GM12878 (cell line): ENCODE data around the gene BIRC3. TPM values are rescaled to one million over a fixed set of nuclear protein-coding genes. Genes with fewer than 3 reads are reported as not detected.

Experiments
- ATAC-seq: fragments of 200-7000 bp; cut with Tn5 transposase; 3 replicates; pipeline ENCODE4 v1.9.1; 2020; ENCODE audit warnings: mild to moderate bottlenecking, moderate library complexity
- BruUV-seq: library from RNA; stranded (reverse); fragments of 400-500 nt; replicated peaks from 2 replicates; lab custom pipeline; 2021; lab: Mats Ljungman, UMichigan
- CTCF ChIA-PET: fragments of 300-600 bp; sonication (Branson Sonifier 250); formaldehyde crosslinking; extraction: SDS; loops from one replicate; lab custom pipeline; 2021; ENCODE audit warnings: inconsistent platforms; lab: Yijun Ruan, JAX
- POLR2A ChIA-PET: fragments of 350-600 bp; formaldehyde crosslinking; extraction: SDS; loops from one replicate; lab custom pipeline; 2021; ENCODE audit warnings: inconsistent platforms; lab: Charles Lee
- RAD21 ChIA-PET: fragments of 300-600 bp; sonication (Branson Sonifier 250); formaldehyde crosslinking; loops from one replicate; lab custom pipeline; 2023; ENCODE audit warnings: antibody characterized with exemption; ENCODE audit not compliant: unreplicated experiment; lab: Charles Lee
- SMC1A ChIA-PET: fragments of 300-600 bp; sonication (Branson Sonifier 250); formaldehyde crosslinking; loops from one replicate; lab custom pipeline; 2023; ENCODE audit not compliant: unreplicated experiment, uncharacterized antibody; lab: Charles Lee
- DNase-seq: peaks from one replicate; pipeline ENCODE4 v3.0.0-alpha.2; 2011; ENCODE audit warnings: low read depth, low spot score
- FAIRE-seq: peaks from 3 replicates; lab custom pipeline; 2011; peaks lifted over from hg19 to GRCh38; lab: Jason Lieb, UNC
- H2AFZ ChIP-seq: 2 replicates; pipeline ENCODE4 v1.6.0; 2011; ENCODE audit warnings: low read depth, low read length, control low read depth; ENCODE audit not compliant: control insufficient read depth
- H3K27ac ChIP-seq: 2 replicates; pipeline ENCODE4 v1.5.1; 2011; ENCODE audit warnings: control low read depth; ENCODE audit not compliant: control insufficient read depth, insufficient read depth
- H3K27me3 ChIP-seq, 2 experiments: replicated peaks in 1 of 2; 2 replicates each; pipeline versions ENCODE4 v1.6.0 to v1.6.1; 2011; ENCODE audit warnings: low read length in 1 of 2; ENCODE audit not compliant: control insufficient read depth in 2 of 2, insufficient read depth in 2 of 2
- H3K36me3 ChIP-seq, 2 experiments: 2 replicates each; pipeline ENCODE4 v1.5.1; 2011; ENCODE audit warnings: low read length in 1 of 2; ENCODE audit not compliant: control insufficient read depth in 2 of 2, insufficient read depth in 2 of 2
- H3K4me1 ChIP-seq: 2 replicates; pipeline ENCODE4 v1.6.1; 2011; ENCODE audit warnings: mild to moderate bottlenecking, low read length, moderate library complexity, mixed read lengths; ENCODE audit not compliant: control insufficient read depth, insufficient read depth
- H3K4me2 ChIP-seq: 2 replicates; pipeline ENCODE4 v1.6.0; 2011; ENCODE audit warnings: control low read depth; ENCODE audit not compliant: control insufficient read depth, insufficient read depth
- H3K4me3 ChIP-seq: fragments of 200-600 bp; sonication (generic); 2 replicates; pipeline ENCODE4 v1.5.1; 2016
- H3K79me2 ChIP-seq: 2 replicates; pipeline ENCODE4 v1.6.0; 2011; ENCODE audit warnings: low read length; ENCODE audit not compliant: control insufficient read depth, insufficient read depth
- H3K9ac ChIP-seq: 2 replicates; pipeline ENCODE4 v1.8.0; 2011; ENCODE audit warnings: low read length, control low read depth, mixed read lengths; ENCODE audit not compliant: control insufficient read depth, insufficient read depth
- H3K9me3 ChIP-seq: replicated peaks from 3 replicates; pipeline ENCODE4 v1.5.1; 2011; ENCODE audit warnings: mild to moderate bottlenecking, low read length; ENCODE audit not compliant: control insufficient read depth, insufficient read depth
- H4K20me1 ChIP-seq: 2 replicates; pipeline ENCODE4 v1.6.0; 2011; ENCODE audit not compliant: control insufficient read depth, insufficient read depth
- BMI1 ChIP-seq: fragments of 450-650 bp; IDR thresholded peaks from 2 replicates; pipeline ENCODE4 v1.6.1; 2016; ENCODE audit warnings: mild to moderate bottlenecking, moderate library complexity, borderline replicate concordance
- CEBPB ChIP-seq, 2 experiments: fragments of 150-350 bp in 1 of 2; IDR thresholded peaks; 2 replicates each; pipeline ENCODE4 v1.6.1; 2012 to 2014; ENCODE audit warnings: low read depth in 2 of 2, low read length in 2 of 2, borderline replicate concordance in 1 of 2, inconsistent platforms in 1 of 2
- EED ChIP-seq: sonication (generic); IDR thresholded peaks from 2 replicates; pipeline ENCODE4 v1.6.1; 2016; ENCODE audit warnings: antibody characterized with exemption, low read depth
- ESRRA ChIP-seq: IDR thresholded peaks from 2 replicates; pipeline ENCODE4 v1.6.1; 2012; ENCODE audit warnings: mild to moderate bottlenecking, low read length, improper control_type of control experiment
- FOXM1 ChIP-seq: IDR thresholded peaks from 2 replicates; pipeline ENCODE4 v1.6.1; 2012; ENCODE audit warnings: low read depth, mild to moderate bottlenecking, inconsistent platforms, low read length, moderate library complexity
- JUNB ChIP-seq: IDR thresholded peaks from 2 replicates; pipeline ENCODE4 v1.6.1; 2016; ENCODE audit warnings: antibody characterized with exemption, mild to moderate bottlenecking
- POLR2AphosphoS2 ChIP-seq: IDR thresholded peaks from 2 replicates; pipeline ENCODE4 v1.6.1; 2011; ENCODE audit warnings: low read depth, mild to moderate bottlenecking, low read length, improper control_type of control experiment, moderate library complexity
- RAD51 ChIP-seq: fragments of 450-650 bp; IDR thresholded peaks from 2 replicates; pipeline ENCODE4 v1.6.1; 2016; ENCODE audit warnings: moderate library complexity, mild to moderate bottlenecking, inconsistent platforms
- RBBP5 ChIP-seq: fragments of 200-600 bp; sonication (generic); conservative IDR thresholded peaks from 2 replicates; pipeline ENCODE4 v1.6.1; 2016
- RCOR1 ChIP-seq: conservative IDR thresholded peaks from 2 replicates; pipeline ENCODE4 v1.6.1; 2012; ENCODE audit warnings: low read depth, low read length, improper control_type of control experiment
- SMARCA5 ChIP-seq: fragments of 450-650 bp; IDR thresholded peaks from 2 replicates; pipeline ENCODE4 v1.6.1; 2017; ENCODE audit warnings: mild to moderate bottlenecking
- TCF3 ChIP-seq: IDR thresholded peaks from 2 replicates; pipeline ENCODE4 v1.6.1; 2012; ENCODE audit warnings: low read depth, mild to moderate bottlenecking, low read length, borderline replicate concordance; ENCODE audit not compliant: insufficient read depth
- WRNIP1 ChIP-seq: IDR thresholded peaks from 2 replicates; pipeline ENCODE4 v1.6.1; 2011; ENCODE audit warnings: low read depth, low read length, improper control_type of control experiment, borderline replicate concordance
- YBX1 ChIP-seq: fragments of 450-650 bp; IDR thresholded peaks from 2 replicates; pipeline ENCODE4 v1.6.1; 2016; ENCODE audit warnings: antibody characterized with exemption
- WGBS: methylation state at CpG from one replicate; pipeline ENCODE4 v1.1.6; 2016; ENCODE audit warnings: low lambda C conversion rate; ENCODE audit not compliant: insufficient replicate concordance, insufficient coverage; ENCODE audit errors: missing lambda C conversion rate; 5-methylcytosine and 5-hydroxymethylcytosine counted together
- in situ Hi-C: fragments of 300-500 bp; cut with MboI; formaldehyde crosslinking; loops from 9 replicates; pipeline ENCODE4 v1.14.3; 2018; ENCODE audit warnings: mixed read lengths
- intact Hi-C: fragments of 100-400 bp; cut with micrococcal nuclease; formaldehyde crosslinking; loops from one replicate; pipeline ENCODE4 v1.14.2; 2022; ENCODE audit not compliant: unreplicated experiment
- polyA plus RNA-seq, 11 experiments: library from polyadenylated mRNA; depleted of rRNA in 4 of 11; unstranded in 6 of 11; stranded (reverse) in 5 of 11; fragments of >200 nt; fragmentation: Nextera tagmentation in 4 of 11; fragmentation: Illumina TruSeq in 1 of 11; extraction: Ambion mirVana in 4 of 11; extraction: Trizol in 1 of 11; gene quantifications; 1 replicate in 1 of 11; 2 replicates in 10 of 11; pipeline versions ENCODE4 v1.2.1 to v1.2.3, GENCODE V29; 2011 to 2016; ENCODE audit warnings: inconsistent platforms in 2 of 11, missing spikeins in 2 of 11, low read depth in 1 of 11
- total RNA-seq, 4 experiments: library from RNA; depleted of rRNA in 3 of 4; stranded (reverse); fragments of >200 nt in 3 of 4; fragmentation: Illumina TruSeq in 1 of 4; extraction: Trizol in 1 of 4; gene quantifications; 2 replicates each; pipeline versions ENCODE4 v1.2.1 to v1.2.3, GENCODE V29; 2013 to 2021
- TF ChIP-seq, protein P1 (sequence below): fragments of 450-650 bp; IDR thresholded peaks from 2 replicates; pipeline ENCODE4 v1.6.1; 2017; ENCODE audit warnings: antibody characterized with exemption, mild to moderate bottlenecking, moderate library complexity
- TF ChIP-seq, protein P2 (sequence below): fragments of 450-650 bp; formaldehyde crosslinking; IDR thresholded peaks from 2 replicates; pipeline ENCODE4 v1.4.0; 2022; ENCODE audit warnings: mild to moderate bottlenecking, moderate library complexity
- TF ChIP-seq, protein P3 (sequence below): fragments of 450-650 bp; IDR thresholded peaks from 2 replicates; pipeline ENCODE4 v1.6.1; 2014; ENCODE audit warnings: mild to moderate bottlenecking

The BIRC3 gene
- total and polyA plus RNA-seq, 10 of the 15 experiments (the other 5 are each of a cell fraction or from before 2014, with no cell fraction given), result 42.1 to 351 (median 83.7) TPM

DNA sequence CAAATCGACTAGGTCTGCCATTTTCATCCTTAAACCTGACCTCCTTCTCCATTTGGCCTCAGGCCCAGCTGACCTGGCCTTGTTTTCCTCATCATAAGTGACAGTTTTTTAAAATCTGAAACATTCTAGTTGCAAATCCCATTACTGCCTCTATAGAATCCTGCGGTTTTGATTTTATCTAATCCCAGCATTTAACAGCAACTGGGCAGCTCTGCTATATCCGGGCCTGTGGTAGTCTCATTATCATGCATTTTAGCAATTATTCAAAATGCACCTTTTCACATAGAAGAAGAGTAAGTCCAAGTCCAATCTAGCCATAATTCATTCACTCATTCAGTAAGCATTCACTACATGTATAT lies 28.6 kb upstream of the BIRC3 start (continued):
- TF ChIP-seq POLR2AphosphoS2 (no peak), CEBPB (IDR thresholded peaks at IDR 0.05; ENCODE audit: borderline replicate concordance in 1 of 2, low read depth in 2 of 2, low read length in 2 of 2) (no peak), JUNB (no peak), BMI1 (no peak), FOXM1 (no peak), YBX1 (no peak), ESRRA (no peak)
- TF ChIP-seq, protein P1, sequence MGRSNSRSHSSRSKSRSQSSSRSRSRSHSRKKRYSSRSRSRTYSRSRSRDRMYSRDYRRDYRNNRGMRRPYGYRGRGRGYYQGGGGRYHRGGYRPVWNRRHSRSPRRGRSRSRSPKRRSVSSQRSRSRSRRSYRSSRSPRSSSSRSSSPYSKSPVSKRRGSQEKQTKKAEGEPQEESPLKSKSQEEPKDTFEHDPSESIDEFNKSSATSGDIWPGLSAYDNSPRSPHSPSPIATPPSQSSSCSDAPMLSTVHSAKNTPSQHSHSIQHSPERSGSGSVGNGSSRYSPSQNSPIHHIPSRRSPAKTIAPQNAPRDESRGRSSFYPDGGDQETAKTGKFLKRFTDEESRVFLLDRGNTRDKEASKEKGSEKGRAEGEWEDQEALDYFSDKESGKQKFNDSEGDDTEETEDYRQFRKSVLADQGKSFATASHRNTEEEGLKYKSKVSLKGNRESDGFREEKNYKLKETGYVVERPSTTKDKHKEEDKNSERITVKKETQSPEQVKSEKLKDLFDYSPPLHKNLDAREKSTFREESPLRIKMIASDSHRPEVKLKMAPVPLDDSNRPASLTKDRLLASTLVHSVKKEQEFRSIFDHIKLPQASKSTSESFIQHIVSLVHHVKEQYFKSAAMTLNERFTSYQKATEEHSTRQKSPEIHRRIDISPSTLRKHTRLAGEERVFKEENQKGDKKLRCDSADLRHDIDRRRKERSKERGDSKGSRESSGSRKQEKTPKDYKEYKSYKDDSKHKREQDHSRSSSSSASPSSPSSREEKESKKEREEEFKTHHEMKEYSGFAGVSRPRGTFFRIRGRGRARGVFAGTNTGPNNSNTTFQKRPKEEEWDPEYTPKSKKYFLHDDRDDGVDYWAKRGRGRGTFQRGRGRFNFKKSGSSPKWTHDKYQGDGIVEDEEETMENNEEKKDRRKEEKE, result no peak

DNA sequence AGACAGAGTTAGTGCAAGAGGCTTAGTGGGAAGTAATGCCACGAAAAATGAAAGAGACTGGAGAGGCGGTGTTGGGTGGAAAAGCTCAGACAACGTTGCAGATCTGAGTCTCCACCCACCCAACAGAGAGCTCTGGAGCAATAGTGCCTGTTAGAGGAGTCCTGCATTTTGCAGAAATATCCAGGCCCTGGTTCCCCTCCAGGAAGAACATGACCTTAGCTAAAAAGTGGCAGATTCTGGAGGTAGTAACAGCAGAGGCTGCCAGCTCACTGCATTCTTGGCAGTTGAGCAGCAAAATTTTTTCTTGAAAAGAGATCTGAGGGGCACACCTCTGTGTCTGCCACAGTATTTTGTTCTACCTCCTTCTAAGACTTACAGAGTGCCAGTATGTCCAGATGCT lies 27.7 kb upstream of the BIRC3 start:
- ATAC-seq, result no peak
- no peak for TF ChIP-seq RBBP5
- TF ChIP-seq, protein P2, sequence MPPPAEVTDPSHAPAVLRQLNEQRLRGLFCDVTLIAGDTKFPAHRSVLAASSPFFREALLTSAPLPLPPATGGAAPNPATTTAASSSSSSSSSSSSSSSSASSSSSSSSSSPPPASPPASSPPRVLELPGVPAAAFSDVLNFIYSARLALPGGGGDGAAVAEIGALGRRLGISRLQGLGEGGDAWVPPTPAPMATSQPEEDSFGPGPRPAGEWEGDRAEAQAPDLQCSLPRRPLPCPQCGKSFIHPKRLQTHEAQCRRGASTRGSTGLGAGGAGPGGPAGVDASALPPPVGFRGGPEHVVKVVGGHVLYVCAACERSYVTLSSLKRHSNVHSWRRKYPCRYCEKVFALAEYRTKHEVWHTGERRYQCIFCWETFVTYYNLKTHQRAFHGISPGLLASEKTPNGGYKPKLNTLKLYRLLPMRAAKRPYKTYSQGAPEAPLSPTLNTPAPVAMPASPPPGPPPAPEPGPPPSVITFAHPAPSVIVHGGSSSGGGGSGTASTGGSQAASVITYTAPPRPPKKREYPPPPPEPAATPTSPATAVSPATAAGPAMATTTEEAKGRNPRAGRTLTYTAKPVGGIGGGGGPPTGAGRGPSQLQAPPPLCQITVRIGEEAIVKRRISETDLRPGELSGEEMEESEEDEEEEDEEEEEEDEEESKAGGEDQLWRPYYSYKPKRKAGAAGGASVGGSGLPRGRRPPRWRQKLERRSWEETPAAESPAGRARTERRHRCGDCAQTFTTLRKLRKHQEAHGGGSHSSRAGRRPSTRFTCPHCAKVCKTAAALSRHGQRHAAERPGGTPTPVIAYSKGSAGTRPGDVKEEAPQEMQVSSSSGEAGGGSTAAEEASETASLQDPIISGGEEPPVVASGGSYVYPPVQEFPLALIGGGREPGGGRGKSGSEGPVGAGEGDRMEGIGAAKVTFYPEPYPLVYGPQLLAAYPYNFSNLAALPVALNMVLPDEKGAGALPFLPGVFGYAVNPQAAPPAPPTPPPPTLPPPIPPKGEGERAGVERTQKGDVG (CRISPR knock-in tag), result no peak
- no peak for TF ChIP-seq RCOR1
- TF ChIP-seq, protein P3, sequence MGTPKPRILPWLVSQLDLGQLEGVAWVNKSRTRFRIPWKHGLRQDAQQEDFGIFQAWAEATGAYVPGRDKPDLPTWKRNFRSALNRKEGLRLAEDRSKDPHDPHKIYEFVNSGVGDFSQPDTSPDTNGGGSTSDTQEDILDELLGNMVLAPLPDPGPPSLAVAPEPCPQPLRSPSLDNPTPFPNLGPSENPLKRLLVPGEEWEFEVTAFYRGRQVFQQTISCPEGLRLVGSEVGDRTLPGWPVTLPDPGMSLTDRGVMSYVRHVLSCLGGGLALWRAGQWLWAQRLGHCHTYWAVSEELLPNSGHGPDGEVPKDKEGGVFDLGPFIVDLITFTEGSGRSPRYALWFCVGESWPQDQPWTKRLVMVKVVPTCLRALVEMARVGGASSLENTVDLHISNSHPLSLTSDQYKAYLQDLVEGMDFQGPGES, result no peak
- no peak for TF ChIP-seq EED
- no peak for TF ChIP-seq TCF3
- TF ChIP-seq SMARCA5, result no peak
- TF ChIP-seq RAD51, result no peak
- no peak for TF ChIP-seq WRNIP1

More for the DNA sequence above, 27.7 kb upstream of the BIRC3 start:
- Histone ChIP-seq H2AFZ (peak overlapping the region; percentile 40), H4K20me1 (no peaks in the 10 kb centered on the region), H3K4me2 (no peak overlapping the region), H3K36me3 (no peaks in the 10 kb centered on the region), H3K79me2 (peaks cover 1% of the 10 kb centered on the region; the same call in 1 of the 2 replicates), H3K4me3 (no peak overlapping the region), H3K9ac (no peak overlapping the region), H3K27ac (no peak overlapping the region), H3K9me3 (no peaks in the 10 kb centered on the region), H3K27me3 (no peaks in the 10 kb centered on the region), H3K4me1 (peaks cover 2% of the 10 kb centered on the region; the same call in 1 of the 2 replicates)
- in situ Hi-C loops (loop anchor here (5.0 kb wide), 2 partner anchors 53 to 323 kb away; no protein-coding TSS in a partner anchor), intact Hi-C loops (loop anchor here (2.0 kb wide), 1 partner anchor 213 kb away; no protein-coding TSS in a partner anchor)
- no TSS peak for BruUV-seq
- no peak for DNase-seq
- RAD21 ChIA-PET, result interaction anchor here (0.6 to 9.8 kb wide), 13 partner anchors 10 to 376 kb away, joined by 3 to 169 read pairs (median 5); no protein-coding TSS in a partner anchor
- CTCF ChIA-PET, result interaction anchor here (0.6 to 10.9 kb wide), 20 partner anchors 10 to 387 kb away, joined by 3 to 273 read pairs (median 8); no protein-coding TSS in a partner anchor
- POLR2A ChIA-PET, result interaction anchor here (1.3 to 2.4 kb wide), 2 partner anchors 16 to 323 kb away, joined by 3 to 6 read pairs; no protein-coding TSS in a partner anchor
- SMC1A ChIA-PET, result interaction anchor here (0.6 to 14.6 kb wide), 22 partner anchors 10 to 385 kb away, joined by 3 to 255 read pairs (median 8); partner anchors contain the start of gene BIRC3
- FAIRE-seq, result no peak
- 45% methylated on average over 3 of the region's 3 CpGs for WGBS
